NCI-H1694 (cell line): ENCODE results near the gene SOX12.
"Not testable (repeated sequence)": the region's sequence is repeated elsewhere in the genome, so short reads cannot be mapped to it uniquely, and the experiment has no call there.

Experiments
- DNase-seq: peaks from one replicate; lab custom pipeline; 2025; lab: John Stamatoyannopoulos, UW

SOX12 gene

DNA sequence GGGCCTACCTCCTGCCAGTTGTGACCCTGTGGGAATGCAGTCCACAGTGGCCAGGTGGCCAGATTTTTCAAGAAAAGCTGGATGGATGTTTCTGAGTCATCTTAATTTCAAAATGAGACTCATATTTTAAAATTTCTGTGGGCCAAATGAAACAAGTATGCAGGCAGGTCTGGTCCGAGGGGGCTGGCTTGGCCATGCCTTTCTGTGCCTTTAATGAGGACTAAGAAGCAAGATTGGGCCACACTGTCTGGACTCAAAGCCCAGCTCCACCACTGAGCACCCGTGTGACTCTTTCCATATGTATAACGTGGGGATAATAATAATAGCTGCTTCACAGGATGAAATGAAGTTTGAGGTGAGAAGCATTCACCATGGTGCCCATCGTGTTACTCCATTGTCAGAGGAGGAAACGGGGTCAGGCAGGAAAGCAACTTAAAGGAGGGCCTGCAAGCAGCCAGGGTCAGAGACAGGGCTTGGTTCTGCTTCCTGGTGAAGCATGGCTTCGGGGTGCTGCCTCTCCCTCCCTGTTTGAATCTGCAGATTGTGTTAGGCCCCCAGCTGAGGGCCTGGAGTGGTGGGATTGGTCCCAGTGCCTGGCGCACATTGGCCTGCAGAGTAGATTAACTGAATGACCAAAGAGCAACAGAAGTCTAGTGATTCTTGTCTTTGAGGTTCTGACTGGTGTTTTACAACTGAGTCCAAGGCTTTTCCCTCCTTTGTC lies 3.8 kb downstream of the SOX12 start:
- no peak for DNase-seq

DNA sequence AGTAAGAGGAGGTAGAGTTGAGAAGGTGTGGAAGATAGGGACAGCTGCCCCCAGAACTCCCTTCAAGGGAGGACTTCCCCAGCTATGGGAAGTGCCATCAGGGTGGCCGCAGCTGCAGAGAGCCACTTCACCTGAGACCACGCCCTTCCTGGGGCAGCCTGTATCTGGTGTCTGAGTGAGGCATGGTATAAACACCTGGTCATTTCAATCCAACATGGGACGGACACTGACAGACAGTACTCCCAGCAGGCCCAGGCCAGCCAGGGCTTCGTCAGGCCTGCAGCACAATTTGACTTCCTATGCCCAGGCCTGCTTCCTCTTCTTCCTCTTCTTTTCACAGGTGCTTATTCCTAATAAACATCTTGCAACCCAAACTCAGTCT lies 4.5 kb downstream of the SOX12 start:
- no peak for DNase-seq

DNA sequence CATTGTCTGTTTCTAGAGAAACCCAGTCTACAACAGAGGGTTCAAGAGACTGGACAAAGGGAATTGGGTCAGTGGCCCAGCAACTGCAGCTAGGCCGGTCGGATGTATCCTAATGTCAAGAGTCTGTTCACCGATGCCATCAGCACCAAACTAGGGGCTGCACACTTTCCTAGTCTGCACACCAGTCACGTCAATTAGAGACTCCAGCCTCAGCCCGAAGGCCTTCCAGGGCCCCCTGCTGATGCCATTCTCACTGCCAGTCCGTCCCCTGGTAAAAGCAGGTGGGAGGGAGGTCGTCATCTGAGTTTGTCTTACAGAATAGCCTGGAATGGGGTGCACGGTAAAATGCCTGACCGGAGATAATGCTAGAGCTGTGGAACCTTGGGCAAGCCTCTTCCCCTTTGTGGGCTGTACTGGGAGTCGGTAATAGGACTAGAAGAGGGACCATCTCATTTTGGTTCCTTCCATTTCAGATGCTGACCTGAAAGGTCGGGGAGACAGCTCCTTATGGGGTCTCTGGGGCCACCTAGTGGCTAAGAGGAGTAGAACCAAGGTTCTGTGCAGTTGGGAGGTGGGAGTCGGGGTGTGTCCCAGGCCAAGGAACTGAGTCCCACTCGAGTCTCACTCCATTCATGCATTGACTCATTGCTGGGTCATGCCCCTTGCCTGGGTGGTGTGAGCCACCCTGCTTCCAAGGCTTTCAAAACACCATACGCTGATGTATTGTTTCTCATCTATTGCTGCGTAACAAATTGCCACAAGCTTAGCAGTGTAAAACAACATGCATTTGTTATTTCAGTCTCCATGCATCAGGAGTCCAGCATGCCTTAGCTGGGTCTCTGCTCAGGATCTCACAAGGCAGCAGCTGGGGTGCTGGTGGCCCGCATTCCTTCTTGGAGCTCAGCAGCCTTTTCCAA lies 5.1 kb downstream of the SOX12 start:
- peak; percentile 30 for DNase-seq

DNA sequence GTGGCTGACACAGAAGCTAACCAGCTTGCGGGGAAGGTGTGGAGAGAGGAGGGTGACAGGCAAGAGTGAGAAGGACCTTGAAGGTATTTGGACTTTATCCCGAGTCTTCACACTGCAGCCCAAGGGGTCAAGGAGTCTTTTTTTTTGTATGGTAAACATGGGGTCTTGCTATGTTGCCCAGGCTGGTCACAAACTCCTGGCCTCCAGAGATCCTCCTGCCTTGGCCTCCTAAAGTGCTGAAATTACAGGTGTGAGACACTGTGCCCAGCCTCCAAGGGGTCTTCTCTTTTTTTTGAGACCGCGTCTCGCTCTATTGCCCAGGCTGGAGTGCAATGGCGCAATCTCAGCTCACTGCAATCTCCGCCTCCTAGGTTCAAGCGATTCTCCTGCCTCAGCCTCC lies 9.2 kb downstream of the SOX12 start:
- no peak for DNase-seq

DNA sequence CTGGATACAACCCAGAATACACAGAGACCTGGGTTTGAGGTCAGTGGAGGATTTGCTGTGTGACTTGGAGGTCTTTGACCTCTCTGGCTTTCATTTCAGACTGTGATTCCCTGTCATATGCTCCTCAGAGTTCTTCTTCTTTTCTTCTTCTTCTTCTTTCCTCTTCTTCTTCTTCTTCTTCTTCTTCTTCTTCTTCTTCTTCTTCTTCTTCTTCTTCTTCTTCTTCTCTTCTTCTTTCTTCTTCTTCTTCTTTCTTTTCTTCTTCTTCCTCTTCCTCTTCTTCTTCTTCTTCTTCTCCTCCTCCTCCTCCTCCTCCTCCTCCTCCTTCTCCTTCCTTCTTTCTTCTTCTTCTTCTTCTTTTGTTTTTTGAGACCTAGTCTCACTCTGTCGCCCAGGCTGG lies 10.7 kb downstream of the SOX12 start:
- not testable (repeated sequence) for DNase-seq

DNA sequence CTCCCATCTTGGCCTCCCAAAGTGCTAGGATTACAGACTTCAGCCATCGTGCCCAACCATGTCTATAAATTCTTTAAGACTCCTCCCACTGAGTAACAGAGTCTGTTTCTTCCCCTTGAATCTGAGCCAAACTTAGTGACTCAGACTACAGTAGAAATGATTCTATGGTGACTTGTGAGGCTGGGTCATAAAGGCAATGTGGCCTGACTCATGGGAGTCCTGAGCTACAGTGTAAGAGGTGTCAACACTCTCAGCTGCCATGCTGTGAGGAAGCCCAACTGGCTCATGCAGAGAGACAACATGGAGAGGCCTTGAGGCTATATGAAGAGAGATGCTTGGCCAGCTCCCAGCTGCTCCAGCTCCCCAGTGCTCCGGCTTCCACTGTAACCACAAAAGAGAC lies 16.3 kb downstream of the SOX12 start:
- DNase-seq, result no peak

DNA sequence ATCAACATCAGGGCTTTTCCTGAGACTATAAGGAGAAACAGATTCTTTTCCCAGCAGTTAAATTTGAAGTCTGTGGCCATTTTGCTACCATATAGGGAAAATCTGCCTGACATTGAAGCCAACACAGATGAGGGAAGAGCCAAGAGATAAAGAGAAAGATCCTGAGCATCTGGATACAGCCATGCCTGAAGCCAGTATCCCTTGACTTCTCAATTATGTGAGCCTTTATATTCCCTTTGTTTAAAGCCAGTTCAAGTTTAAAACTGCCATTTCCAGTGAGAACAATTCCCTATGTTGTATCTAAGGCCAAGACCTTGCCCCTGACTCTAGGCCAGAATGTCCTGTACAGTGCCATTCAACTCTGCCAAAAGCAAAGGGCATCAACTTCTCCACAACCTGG lies 17.8 kb downstream of the SOX12 start:
- DNase-seq, result no peak

DNA sequence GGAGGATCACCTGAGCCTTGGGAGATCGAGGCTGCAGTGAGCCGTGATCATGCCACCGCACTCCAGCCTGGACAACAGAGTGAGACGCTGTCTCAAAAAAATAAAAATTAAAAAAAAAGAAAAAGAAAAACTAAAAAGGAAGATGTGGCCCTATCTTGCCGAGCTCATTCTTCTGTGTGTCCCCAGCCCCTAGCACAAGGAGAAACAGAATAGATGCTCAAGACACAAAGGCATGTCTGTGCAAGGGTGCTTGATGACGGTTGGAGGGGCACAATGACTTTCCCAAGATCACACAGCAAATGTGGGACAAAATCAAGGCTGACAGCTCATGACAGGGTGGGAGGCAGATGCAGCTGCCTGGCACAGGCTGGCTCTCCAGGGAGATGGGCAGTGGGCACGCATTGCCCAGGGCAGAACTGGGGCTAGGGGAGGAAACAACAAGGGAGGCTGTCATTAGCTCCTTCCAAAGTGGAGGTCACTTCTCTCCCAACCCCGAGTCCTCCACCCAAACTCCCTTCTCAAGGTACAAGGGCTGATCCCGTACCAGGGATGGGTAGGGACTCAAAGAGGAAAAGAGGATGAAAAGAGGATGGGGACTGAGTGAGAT lies 20.8 kb downstream of the SOX12 start:
- DNase-seq, result no peak

DNA sequence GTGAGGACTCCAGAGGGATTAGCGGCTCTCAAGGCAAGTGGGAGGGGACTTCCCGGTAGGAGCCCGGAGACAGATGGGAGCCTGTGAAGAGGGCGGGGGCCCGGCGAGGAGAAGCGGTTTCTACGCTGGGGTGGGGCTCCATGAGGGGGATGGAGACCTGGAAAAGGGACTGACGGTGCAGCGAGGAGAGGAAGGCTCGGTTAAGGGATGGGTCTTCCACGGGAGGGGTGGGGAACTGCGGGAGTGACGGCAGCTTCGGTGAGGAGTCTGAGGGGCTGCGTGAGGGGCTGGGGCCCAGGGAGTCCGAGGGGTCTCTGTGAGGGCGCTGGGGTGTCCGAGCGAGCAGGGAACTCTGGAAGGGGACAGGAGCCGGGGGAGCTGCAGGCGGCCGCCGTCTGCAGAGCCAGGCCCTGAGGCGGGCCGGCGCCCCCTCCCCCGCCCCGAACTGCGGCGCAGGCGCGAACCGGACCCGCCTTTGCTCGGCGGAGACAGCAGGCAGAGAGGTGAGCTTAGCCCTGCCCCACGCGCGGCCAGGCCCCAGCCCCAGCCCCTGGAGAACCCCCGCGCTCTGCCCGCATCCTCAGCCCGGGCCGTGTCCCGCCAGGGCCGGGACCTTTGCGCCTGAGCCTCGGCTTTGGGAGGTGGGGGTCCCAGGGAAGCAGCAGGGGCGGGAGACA lies 21.4 kb downstream of the SOX12 start, which contains the start of gene NRSN2:
NRSN2 (plus strand) TSS at position 472 of the 677 bp plus-strand sequence. CDS start 2,533 bp downstream, outside the sequence.
- peak; percentile 39 for DNase-seq

DNA sequence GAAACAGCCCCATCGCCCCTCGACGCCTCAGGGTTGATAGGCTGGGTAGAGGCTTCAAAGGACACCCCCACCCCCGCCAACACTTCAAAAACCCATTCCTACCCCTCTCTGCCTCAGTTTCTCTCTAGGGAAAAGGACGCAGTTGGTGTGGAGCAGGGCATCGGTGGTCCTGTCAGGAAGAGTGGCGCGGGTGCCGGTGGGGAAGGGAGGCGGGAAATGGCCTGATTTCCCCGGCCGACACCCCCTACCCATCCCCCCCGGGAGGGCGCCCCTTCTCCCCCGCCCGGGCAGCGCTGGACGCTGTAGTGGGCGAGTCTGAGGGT lies 21.9 kb downstream of the SOX12 start:
- DNase-seq, result no peak

DNA sequence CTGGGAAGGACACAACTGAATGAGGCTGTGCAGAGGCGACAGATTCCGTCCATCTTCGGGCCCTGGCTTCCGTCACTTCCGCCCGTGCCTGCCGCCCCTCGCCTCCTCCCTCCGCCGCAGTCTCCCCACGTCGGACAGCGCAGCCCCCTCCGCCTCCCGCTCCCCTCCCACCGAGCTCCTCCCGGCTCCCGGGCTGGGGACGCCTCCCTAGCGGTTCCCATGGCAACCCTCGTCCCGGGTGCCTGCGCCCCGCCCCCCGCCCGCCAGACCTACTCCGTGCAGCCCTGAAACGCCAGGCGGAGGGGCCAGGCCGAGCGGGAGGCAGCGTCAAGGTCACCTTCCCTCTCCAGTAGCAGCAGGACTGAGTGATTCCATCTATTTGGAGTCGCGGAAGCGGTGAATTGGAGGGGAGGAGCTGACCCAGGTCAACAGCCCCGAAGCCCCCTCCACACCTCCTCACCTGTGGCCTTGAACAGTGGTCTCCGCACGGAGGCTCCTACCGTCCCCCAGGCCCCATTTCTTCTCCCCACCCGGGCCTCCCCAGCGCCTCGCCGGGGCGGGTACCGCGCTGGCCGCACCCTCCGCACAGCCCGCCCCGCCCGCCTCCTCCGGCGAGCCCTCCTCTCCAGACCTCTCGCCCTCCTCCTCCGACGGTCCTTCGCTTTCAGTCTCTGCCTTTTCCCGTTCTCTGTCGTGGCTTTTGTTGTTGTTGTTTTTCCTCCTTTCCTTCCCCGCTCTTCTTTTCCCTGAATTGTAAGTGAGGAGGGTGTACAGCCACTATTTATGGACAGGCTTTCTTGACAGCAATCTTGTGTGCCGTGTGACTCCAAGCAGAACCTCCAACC lies 22.5 kb downstream of the SOX12 start:
- peak; percentile 87 for DNase-seq

DNA sequence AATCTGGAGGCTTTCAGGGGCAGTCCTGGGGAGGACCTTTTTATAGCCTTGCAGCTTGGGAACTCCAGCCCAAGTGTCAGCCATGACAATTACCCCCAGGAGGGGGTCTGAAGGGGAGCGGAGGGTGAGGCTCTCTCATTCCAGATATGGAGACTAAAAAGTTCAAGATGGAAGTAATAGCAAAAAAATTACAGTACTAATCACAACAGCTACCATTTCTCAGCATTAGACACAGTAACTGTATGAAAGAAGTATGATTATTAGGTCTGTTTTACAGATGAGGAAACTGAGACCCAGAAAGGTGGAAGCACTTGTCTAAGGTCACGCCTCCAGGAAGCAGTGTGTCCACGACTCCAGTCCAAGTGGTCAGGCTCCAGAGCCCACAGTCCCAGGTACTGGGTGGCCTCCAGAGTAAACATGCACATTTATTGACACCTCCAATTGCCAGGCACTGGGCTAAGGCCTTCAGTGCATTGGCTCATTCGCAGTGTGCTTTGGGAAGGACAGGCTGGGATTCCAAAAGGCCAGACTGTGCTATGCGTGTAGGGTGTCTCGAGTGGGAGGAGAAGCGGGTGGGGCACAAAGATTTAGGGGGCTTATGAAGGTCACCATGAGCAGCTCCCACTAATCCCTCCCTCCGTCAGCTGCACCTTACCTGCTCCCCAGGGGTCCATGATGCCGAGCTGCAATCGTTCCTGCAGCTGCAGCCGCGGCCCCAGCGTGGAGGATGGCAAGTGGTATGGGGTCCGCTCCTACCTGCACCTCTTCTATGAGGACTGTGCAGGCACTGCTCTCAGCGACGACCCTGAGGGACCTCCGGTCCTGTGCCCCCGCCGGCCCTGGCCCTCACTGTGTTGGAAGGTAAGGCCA lies 23.9 kb downstream of the SOX12 start:
- DNase-seq, result no peak

DNA sequence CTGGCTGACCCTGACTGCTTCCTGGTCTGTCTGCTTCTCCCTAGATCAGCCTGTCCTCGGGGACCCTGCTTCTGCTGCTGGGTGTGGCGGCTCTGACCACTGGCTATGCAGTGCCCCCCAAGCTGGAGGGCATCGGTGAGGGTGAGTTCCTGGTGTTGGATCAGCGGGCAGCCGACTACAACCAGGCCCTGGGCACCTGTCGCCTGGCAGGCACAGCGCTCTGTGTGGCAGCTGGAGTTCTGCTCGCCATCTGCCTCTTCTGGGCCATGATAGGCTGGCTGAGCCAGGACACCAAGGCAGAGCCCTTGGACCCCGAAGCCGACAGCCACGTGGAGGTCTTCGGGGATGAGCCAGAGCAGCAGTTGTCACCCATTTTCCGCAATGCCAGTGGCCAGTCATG lies 27.8 kb downstream of the SOX12 start:
- no peak for DNase-seq

DNA sequence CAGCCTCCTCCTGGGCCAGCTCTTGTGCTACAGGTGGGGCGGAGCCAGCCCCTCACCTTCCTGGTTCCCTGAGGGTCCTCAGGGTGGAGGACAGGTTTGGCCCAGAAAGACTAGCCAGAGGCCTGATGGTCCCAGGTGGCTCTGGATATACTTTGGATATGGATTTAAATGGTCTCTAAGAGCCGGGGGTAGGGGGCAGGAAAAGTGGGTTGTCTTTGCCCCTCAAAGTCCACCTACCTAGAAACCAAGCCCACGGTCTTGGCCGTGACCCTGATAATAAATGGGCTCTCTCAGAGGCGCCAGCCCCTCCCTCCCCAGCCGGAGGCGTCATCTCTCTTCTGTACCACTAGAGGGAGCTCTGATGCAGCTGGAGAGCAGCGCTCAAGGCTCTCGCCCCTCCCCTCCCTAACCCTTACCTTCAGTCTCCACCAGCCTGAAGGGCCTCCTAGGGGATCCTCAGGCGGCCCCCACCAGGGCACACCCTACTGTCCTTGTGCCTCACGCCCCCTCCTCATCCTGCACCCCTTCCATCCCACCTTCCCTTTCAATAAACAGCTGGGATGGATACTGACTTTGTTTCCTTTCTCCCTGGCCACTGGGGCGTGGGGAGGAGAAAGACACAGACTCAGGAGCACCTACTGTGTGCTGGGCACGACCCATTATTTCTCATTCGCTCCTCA lies 29.1 kb downstream of the SOX12 start:
- DNase-seq, result peak; percentile 58

DNA sequence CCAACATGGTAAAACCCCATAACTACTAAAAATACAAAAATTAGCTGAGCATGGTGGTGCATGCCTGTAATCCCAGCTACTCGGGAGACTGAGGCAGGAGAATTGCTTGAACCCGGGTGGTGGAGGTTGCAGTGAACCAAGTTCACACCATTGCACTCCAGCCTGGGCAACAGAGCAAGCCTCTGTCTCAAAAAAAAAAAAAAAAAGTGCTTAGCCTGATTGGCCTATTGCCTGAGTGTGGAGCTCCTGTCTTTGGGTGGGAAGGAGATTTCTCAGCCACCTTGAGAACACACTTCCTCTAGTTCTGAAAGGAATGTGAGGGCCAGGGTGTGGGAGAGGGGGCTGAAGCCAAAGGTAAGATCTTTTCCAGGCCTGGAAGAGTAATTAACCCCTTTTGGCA lies 30.8 kb downstream of the SOX12 start:
- not testable (repeated sequence) for DNase-seq

DNA sequence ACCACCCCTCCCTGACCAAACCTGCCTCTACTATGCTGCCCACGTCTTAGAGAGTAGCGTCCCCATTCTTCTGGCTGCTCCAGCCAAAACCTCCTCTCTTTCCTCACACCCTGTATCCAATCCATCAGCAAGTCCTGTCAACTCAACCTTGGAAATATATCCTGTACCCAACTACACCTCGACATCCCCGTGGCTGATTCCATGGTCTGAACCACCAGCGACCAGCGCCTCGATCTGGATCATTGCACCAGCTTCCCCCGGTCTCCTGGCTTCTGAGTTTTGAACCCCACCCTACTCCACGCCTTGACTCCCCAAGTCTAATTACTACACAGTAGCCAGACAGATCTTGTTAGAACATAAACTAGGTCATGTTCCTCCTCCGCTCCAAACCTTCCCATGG lies 31.4 kb downstream of the SOX12 start:
- DNase-seq, result no peak

DNA sequence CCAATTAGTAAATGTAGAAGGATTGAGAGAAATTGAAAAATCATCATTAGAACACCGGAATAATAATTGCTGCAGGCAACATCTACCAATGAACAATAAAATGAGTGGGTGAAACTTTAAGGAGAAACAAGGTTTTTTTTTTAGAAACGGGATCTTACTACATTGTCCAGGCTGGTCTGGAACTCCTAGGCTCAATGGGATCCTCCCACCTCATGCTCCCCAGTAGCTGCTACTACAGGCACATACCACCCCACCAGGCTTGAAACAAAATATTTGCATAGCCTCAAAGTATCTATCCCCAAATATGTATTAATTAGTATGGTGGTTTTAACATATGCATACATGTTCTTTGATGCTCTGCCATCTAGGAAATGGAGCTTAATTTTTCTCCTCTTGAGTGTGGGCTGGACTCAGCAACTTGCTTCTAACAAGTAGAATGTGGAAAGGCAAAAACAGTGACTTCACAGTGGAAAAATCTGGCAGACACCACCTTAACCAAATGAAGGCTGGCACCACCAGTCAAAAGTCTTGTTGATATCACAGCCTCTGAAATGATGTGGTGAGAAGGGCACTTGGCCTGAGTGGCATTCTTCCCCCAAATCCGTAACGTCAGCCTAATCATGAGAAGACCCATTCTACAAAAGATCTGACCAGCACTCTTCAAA lies 33.7 kb downstream of the SOX12 start:
- DNase-seq, result no peak

DNA sequence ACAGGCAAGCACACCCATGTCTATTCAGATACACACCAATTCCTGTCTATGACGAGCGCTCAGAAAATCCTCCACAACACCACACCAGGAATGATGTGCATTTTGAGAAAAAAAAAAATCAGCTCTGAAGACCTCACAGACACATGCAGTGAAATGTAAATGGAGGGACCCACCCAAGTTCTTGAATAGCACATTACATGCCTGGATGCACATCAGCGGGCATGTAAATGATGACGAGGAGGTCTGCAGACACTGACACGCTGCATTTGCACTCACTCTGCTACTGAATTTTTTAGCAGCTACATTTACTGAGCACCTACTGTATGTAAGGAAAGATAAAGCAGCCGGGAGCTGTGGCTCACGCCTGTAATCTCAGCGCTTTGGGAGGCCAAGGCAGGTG lies 36.2 kb downstream of the SOX12 start:
- no peak for DNase-seq
